K562 (cell line): Measurements from ENCODE around the gene VPREB1. TPM values are rescaled to one million over a fixed set of nuclear protein-coding genes. Genes with fewer than 3 reads are reported as not detected.

ENCODE experiments used
- ARNT ChIP-seq, 2 experiments: fragments of 450-650 bp; IDR thresholded peaks; 2 replicates each; pipeline ENCODE4 v1.6.1; 2016; ENCODE audit warnings: mild to moderate bottlenecking in 1 of 2
- CBFB ChIP-seq: sonication (generic); formaldehyde crosslinking; IDR thresholded peaks from 2 replicates; pipeline ENCODE4 v1.4.0; 2020; ENCODE audit warnings: mild to moderate bottlenecking, missing genetic modification reagents
- E2F4 ChIP-seq: sonication (generic); formaldehyde crosslinking; IDR thresholded peaks from 2 replicates; pipeline ENCODE4 v1.8.0; 2022; ENCODE audit warnings: mild to moderate bottlenecking, low read depth, missing genetic modification reagents
- ELF1 ChIP-seq: fragments of 200-800 bp; sonication (Bioruptor generic); IDR thresholded peaks from 2 replicates; pipeline ENCODE4 v1.6.1; 2016; ENCODE audit warnings: missing genetic modification characterization, missing compliant biosample characterization
- HDAC6 ChIP-seq: IDR thresholded peaks from 2 replicates; pipeline ENCODE4 v1.6.1; 2012; ENCODE audit warnings: low read depth, mild to moderate bottlenecking, control low read depth, inconsistent platforms, low read length, moderate library complexity
- IFI16 ChIP-seq: fragments of 250-450 bp; sonication (Bioruptor Pico); IDR thresholded peaks from 2 replicates; pipeline ENCODE4 v2.1.2; 2022; ENCODE audit warnings: mild to moderate bottlenecking, inconsistent platforms
- MYBL2 ChIP-seq, 2 experiments: fragments of 450-650 bp in 1 of 2; sonication (generic) in 1 of 2; formaldehyde crosslinking in 1 of 2; IDR thresholded peaks; 2 replicates each; pipeline versions ENCODE4 v1.6.1 to v1.8.1; 2017 to 2022; ENCODE audit warnings: borderline replicate concordance in 1 of 2, inconsistent platforms in 1 of 2, low read depth in 1 of 2, mild to moderate bottlenecking in 1 of 2, missing genetic modification reagents in 1 of 2, moderate library complexity in 1 of 2
- MYNN ChIP-seq, 2 experiments: sonication (generic); formaldehyde crosslinking in 1 of 2; IDR thresholded peaks; 2 replicates each; pipeline versions ENCODE4 v1.5.0 to v1.6.1; 2016 to 2020; ENCODE audit warnings: antibody characterized with exemption in 1 of 2, missing genetic modification reagents in 1 of 2
- NR2C2 ChIP-seq, 2 experiments: fragments of 200-800 bp in 1 of 2; sonication (Bioruptor generic) in 1 of 2; sonication (generic) in 1 of 2; formaldehyde crosslinking in 1 of 2; IDR thresholded peaks; 2 replicates each; pipeline versions ENCODE4 v1.6.1 to v1.8.0; 2016 to 2022; ENCODE audit warnings: mild to moderate bottlenecking in 1 of 2, missing compliant biosample characterization in 1 of 2, missing genetic modification characterization in 1 of 2, missing genetic modification reagents in 1 of 2
- RB1 ChIP-seq: fragments of 450-650 bp; IDR thresholded peaks from 2 replicates; pipeline ENCODE4 v1.6.1; 2017; ENCODE audit warnings: low read depth, mild to moderate bottlenecking
- RFX7 ChIP-seq: fragments of 250-450 bp; sonication (Bioruptor Pico); IDR thresholded peaks from 2 replicates; pipeline ENCODE4 v1.5.1; 2021; ENCODE audit warnings: mild to moderate bottlenecking
- SLC30A9 ChIP-seq: fragments of 250-450 bp; sonication (Bioruptor Pico); IDR thresholded peaks from 2 replicates; pipeline ENCODE4 v1.8.0; 2022; ENCODE audit warnings: mild to moderate bottlenecking, moderate library complexity
- SMARCA5 ChIP-seq: fragments of 450-650 bp; IDR thresholded peaks from 2 replicates; pipeline ENCODE4 v1.6.1; 2016
- SMARCE1 ChIP-seq: fragments of 450-650 bp; IDR thresholded peaks from 2 replicates; pipeline ENCODE4 v1.7.1; 2016; ENCODE audit warnings: mild to moderate bottlenecking
- SRF ChIP-seq, 2 experiments: fragments of 250-450, 450-650 bp in 1 of 2; sonication (Bioruptor Pico) in 1 of 2; sonication (generic) in 1 of 2; formaldehyde crosslinking; IDR thresholded peaks; 2 replicates each; pipeline versions ENCODE4 v1.5.0 to v1.5.1; 2020 to 2022; ENCODE audit warnings: mild to moderate bottlenecking in 1 of 2, missing genetic modification reagents in 1 of 2
- TEAD2 ChIP-seq: fragments of 450-650 bp; IDR thresholded peaks from 2 replicates; pipeline ENCODE4 v1.6.1; 2016; ENCODE audit warnings: missing genetic modification characterization, control low read depth, missing compliant biosample characterization
- TFAP4 ChIP-seq: sonication (generic); formaldehyde crosslinking; IDR thresholded peaks from 2 replicates; pipeline ENCODE4 v1.8.0; 2022; ENCODE audit warnings: missing genetic modification reagents, mild to moderate bottlenecking, moderate library complexity, borderline replicate concordance
- ZBTB17 ChIP-seq: fragments of 450-650 bp; formaldehyde crosslinking; IDR thresholded peaks from 2 replicates; pipeline ENCODE4 v1.4.0; 2020; ENCODE audit warnings: mild to moderate bottlenecking
- ZBTB34 ChIP-seq: fragments of 250-450 bp; sonication (Bioruptor Pico); IDR thresholded peaks from 2 replicates; pipeline ENCODE4 v1.8.0; 2021; ENCODE audit warnings: mild to moderate bottlenecking, moderate library complexity
- ZBTB5 ChIP-seq: fragments of 450-650 bp; IDR thresholded peaks from 2 replicates; pipeline ENCODE4 v1.6.1; 2017; ENCODE audit warnings: antibody characterized with exemption
- ZNF124 ChIP-seq: sonication (generic); formaldehyde crosslinking; IDR thresholded peaks from 2 replicates; pipeline ENCODE4 v1.8.1; 2022; ENCODE audit warnings: missing genetic modification reagents
- ZNF184 ChIP-seq: sonication (generic); formaldehyde crosslinking; IDR thresholded peaks from 2 replicates; pipeline ENCODE4 v1.5.0; 2020; ENCODE audit warnings: missing genetic modification reagents
- ZNF197 ChIP-seq: fragments of 200-800 bp; sonication (Bioruptor generic); IDR thresholded peaks from 2 replicates; pipeline ENCODE4 v1.6.1; 2016; ENCODE audit warnings: low read depth, missing genetic modification characterization, missing compliant biosample characterization
- ZNF24 ChIP-seq: fragments of 450-650 bp; IDR thresholded peaks from 2 replicates; pipeline ENCODE4 v1.6.1; 2016
- ZNF384 ChIP-seq: IDR thresholded peaks from 2 replicates; pipeline ENCODE4 v1.6.1; 2012; ENCODE audit warnings: low read depth, low read length, improper control_type of control experiment
- polyA plus RNA-seq, 8 experiments: library from polyadenylated mRNA; depleted of rRNA in 4 of 8; stranded (reverse) in 5 of 8; unstranded in 3 of 8; fragments of >200 nt; fragmentation: Nextera tagmentation in 2 of 8; fragmentation: Illumina TruSeq in 1 of 8; extraction: Ambion mirVana in 2 of 8; extraction: Trizol in 1 of 8; gene quantifications; 2 replicates each; pipeline versions ENCODE4 v1.2.1 to v1.2.3, GENCODE V29; 2011 to 2014; ENCODE audit warnings: inconsistent platforms in 1 of 8, missing spikeins in 1 of 8
- total RNA-seq, 7 experiments: library from RNA; depleted of rRNA in 6 of 7; stranded (reverse); fragments of >200 nt in 6 of 7; fragmentation: Illumina TruSeq in 2 of 7; extraction: Trizol in 2 of 7; gene quantifications; 2 replicates each; pipeline versions ENCODE4 v1.2.1 to v1.2.3, GENCODE V29; 2011 to 2021; ENCODE audit warnings: low replicate concordance in 1 of 7

Gene VPREB1
- total and polyA plus RNA-seq, 9 of the 15 experiments (the other 6 are each of a cell fraction or from before 2014, with no cell fraction given), result not detected

GRCh38 chr22:22214819-22215329 lies 29.7 kb upstream of the VPREB1 start (continued):
- no peak for TF ChIP-seq ZNF197
- no peak for TF ChIP-seq ARNT (IDR thresholded peaks at IDR 0.05)
- TF ChIP-seq ZBTB17 (CRISPR knock-in tag), result no peak
- TF ChIP-seq SMARCE1, result no peak
- no peak for TF ChIP-seq ZNF184
- TF ChIP-seq SLC30A9 (CRISPR knock-in tag), result no peak
- TF ChIP-seq ZBTB34, result no peak
- TF ChIP-seq ZBTB5, result no peak
- 0 out of 2 replicates have a peak, but pooled peaks have one; percentile 29 for TF ChIP-seq ZNF124 (CRISPR knock-in tag)
- no peak for TF ChIP-seq HDAC6
- no peak for TF ChIP-seq ZNF24
- TF ChIP-seq ELF1 (tag), result no peak
- no peak for TF ChIP-seq MYBL2 (IDR thresholded peaks at IDR 0.05; ENCODE audit: low read depth)
- 0 out of 2 replicates have a peak, but pooled peaks have one; percentile 60 for TF ChIP-seq MYBL2 (CRISPR knock-in tag; IDR thresholded peaks at IDR 0.05; ENCODE audit: borderline replicate concordance)
- no peak for TF ChIP-seq RFX7
- TF ChIP-seq IFI16 (CRISPR knock-in tag), result no peak
- no peak for TF ChIP-seq E2F4 (CRISPR knock-in tag)
- TF ChIP-seq CBFB, result peak; percentile 86
- no peak for TF ChIP-seq MYNN (IDR thresholded peaks at IDR 0.05)
- 0 out of 2 replicates have a peak, but pooled peaks have one; percentile 28 for TF ChIP-seq MYNN (CRISPR knock-in tag; IDR thresholded peaks at IDR 0.05)
- TF ChIP-seq RB1, result no peak
- no peak for TF ChIP-seq ZNF384
- no peak for TF ChIP-seq SRF (CRISPR knock-in tag; IDR thresholded peaks at IDR 0.05)
- TF ChIP-seq TEAD2 (tag), result no peak
- 0 out of 2 replicates have a peak, but pooled peaks have one; percentile 0 for TF ChIP-seq NR2C2 (CRISPR knock-in tag; IDR thresholded peaks at IDR 0.05)
- no peak for TF ChIP-seq NR2C2 (tag; IDR thresholded peaks at IDR 0.05)
- 0 out of 2 replicates have a peak, but pooled peaks have one; percentile 27 for TF ChIP-seq TFAP4 (CRISPR knock-in tag)
- no peak for TF ChIP-seq SMARCA5
